Lower leg skin (tissue), 4 donors: ENCODE data around the gene SDHAF2. TPM values are rescaled to one million over a fixed set of nuclear protein-coding genes. Genes with fewer than 3 reads are reported as not detected.

ENCODE experiments used
- DNase-seq, 2 donors: peaks; one replicate each; pipeline ENCODE4 v3.0.0-alpha.2; 2019; ENCODE audit warnings: low spot score in 2 of 2
- H3K4me3 ChIP-seq: fragments of 200-600 bp; sonication (generic); 2 replicates; pipeline ENCODE4 v1.5.1; 2017; ENCODE audit warnings: mild to moderate bottlenecking, low read depth; ENCODE audit not compliant: poor library complexity, severe bottlenecking
- CTCF ChIP-seq, 3 donors: fragments of 450-650 bp; IDR thresholded peaks; one replicate each; pipeline ENCODE4 v1.5.1; 2016; ENCODE audit warnings: antibody characterized with exemption in 3 of 3, mild to moderate bottlenecking in 3 of 3, moderate library complexity in 2 of 3
- POLR2A ChIP-seq, 2 donors: fragments of 450-650 bp; IDR thresholded peaks; one replicate each; pipeline ENCODE4 v1.6.1; 2016 to 2017; ENCODE audit warnings: antibody characterized with exemption in 2 of 2, mild to moderate bottlenecking in 1 of 2, moderate library complexity in 1 of 2
- WGBS, 2 donors: methylation state at CpG; one replicate each; pipeline ENCODE4 v1.1.5; 2018; 5-methylcytosine and 5-hydroxymethylcytosine counted together
- intact Hi-C: fragments of 100-400 bp; cut with DNase I; formaldehyde crosslinking; loops from one replicate; pipeline ENCODE4 v1.15.0; 2023; ENCODE audit warnings: low total_unique reads
- total RNA-seq, 4 donors: library from RNA; depleted of rRNA; stranded (reverse); fragments of >200 nt; gene quantifications; one replicate each; pipeline ENCODE4 v1.1.0, GENCODE V29; 2016

Gene SDHAF2
- total RNA-seq, 4 donors from 2014 or later: 24.2 to 32.8 (median 28.5) TPM

DNA sequence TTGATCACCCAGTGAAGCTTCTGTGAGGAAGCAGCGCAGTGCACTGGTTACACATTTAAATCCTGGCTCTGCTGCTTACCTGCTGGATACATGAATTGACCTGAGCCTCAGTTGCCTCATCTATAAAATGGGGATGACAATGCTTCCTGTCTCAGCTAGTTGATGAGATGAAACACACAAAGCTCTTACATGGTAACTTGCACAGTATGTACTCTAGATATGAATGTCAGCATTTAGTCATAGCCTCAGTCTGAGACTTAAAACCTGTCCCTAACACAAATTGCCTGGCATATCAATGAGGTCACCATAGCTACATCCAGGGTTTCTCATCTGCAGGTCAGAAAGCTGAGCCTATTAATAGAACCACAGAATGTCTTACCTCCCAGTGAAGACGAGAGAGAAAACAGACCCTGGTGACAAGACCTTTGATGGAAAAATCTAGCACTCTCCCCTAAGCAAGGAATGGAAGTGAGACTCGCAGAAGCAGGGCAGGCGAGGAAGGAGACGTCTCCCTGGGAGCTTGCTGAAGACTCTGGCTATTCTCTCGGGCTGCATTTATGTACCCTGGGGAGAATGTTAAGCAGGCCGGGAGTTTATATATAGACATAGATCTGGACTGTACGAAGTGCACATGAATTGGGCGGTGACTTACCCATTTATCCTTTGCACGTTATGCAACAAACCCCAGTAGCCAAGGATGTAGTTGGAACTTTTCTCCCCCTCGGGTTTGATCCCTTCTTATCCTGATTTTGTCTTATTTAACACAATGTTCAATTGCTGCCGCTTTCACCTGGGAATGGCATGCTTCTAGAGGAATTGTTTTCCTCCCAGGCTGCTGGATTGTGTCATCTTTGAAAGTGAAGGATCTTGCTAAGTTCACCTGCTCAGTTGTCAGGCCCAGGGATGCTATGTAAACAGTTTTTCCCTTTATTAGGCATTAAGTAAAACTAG is 18.0 kb downstream of the SDHAF2 start:
- no peak overlapping the region for H3K4me3 ChIP-seq
- intact Hi-C loops: loop anchor here (10.0 kb wide), 2 partner anchors 67 to 187 kb away; no protein-coding TSS in a partner anchor

GRCh38 chr11:61448552-61448927 is 18.6 kb downstream of the SDHAF2 start:
- TF ChIP-seq CTCF (IDR thresholded peaks at IDR 0.05) (no peak), POLR2A (IDR thresholded peaks at IDR 0.05) (no peak)
- H3K4me3 ChIP-seq: no peak overlapping the region
- 85 to 86% methylated on average over 7 of the region's 7 CpGs for WGBS, 2 donors
- intact Hi-C loops: loop anchor here (10.0 kb wide), 2 partner anchors 66 to 186 kb away; no protein-coding TSS in a partner anchor
- DNase-seq: no peak

More for the DNA sequence above, 18.0 kb downstream of the SDHAF2 start:
- WGBS, 2 donors: 75 to 76% methylated on average over 12 of the region's 12 CpGs
- TF ChIP-seq CTCF (IDR thresholded peaks at IDR 0.05): no peak
- no peak for TF ChIP-seq POLR2A (IDR thresholded peaks at IDR 0.05)
- no peak for DNase-seq

DNA sequence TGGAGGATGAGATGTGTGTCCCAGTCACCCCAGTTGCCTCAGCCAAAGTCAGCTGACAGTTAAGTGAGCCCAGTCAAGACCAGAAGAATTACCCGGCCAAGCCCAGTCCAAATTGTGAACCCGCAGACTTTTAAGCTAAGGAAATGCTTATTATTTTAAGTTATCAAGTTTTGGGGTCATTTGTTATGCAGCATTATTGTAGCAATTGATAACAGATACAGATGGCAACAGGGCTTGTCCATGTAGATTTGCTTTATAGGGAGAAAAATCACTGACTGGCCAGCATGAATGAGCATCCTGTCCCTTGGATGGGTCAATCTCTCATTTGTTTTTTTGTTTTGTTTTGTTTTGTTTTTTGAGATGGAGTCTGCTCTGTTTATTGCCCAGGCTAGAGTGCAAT is 22.9 kb downstream of the SDHAF2 start:
- WGBS, 2 donors: 95 to 97% methylated on average over 2 of the region's 2 CpGs
- no peak overlapping the region for H3K4me3 ChIP-seq
- intact Hi-C loops: no loop called here
- TF ChIP-seq POLR2A (IDR thresholded peaks at IDR 0.05) (no peak), CTCF (IDR thresholded peaks at IDR 0.05) (no peak)
- no peak for DNase-seq

DNA sequence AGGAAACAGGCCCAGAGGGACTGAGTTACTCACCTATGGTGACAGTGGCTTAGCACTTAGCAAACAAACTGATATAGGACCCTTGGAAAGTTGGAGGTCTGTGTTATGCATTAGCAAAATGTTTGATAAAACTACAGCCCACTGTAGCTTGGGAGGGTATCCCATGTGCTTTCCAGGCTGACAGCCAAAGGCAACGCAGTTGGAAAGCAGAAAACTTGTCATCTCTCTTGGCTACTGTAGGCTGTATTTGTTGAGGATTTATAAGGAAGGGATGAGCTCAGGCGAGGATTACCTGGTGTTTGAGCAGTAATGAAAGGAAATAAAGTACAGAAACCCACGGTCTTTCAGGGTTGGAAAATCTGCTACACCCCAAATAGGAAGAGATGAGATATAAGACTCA is 23.8 kb downstream of the SDHAF2 start:
- no peak overlapping the region for H3K4me3 ChIP-seq
- TF ChIP-seq POLR2A (IDR thresholded peaks at IDR 0.05): no peak
- TF ChIP-seq CTCF (IDR thresholded peaks at IDR 0.05): no peak
- DNase-seq: no peak
- WGBS, 2 donors: 51 to 65% methylated on average over 3 of the region's 3 CpGs
- intact Hi-C loops: no loop called here

DNA sequence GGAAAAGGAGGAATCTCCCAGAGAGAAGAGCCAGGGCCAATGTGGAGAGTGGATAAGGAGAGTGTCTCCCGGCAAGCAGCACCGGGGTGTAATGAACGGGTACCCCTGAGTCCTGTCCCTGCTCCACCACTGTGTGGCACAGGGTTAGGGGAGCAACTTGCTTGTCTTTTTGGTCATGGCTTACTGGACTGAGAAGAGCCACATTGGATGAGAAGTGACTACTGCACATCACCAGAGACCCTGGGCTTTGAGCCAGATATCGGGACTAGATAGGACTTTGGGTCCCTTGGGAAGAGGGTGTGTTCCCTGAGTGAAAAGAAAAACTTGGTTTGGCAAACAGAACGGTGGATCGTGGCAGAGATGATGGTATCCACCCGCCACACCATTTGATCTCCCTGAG is 24.6 kb downstream of the SDHAF2 start:
- no peak for TF ChIP-seq POLR2A (IDR thresholded peaks at IDR 0.05)
- TF ChIP-seq CTCF (IDR thresholded peaks at IDR 0.05): no peak
- intact Hi-C loops: no loop called here
- DNase-seq: no peak
- H3K4me3 ChIP-seq: no peak overlapping the region
- WGBS, 2 donors: 73 to 82% methylated on average over 7 of the region's 7 CpGs
